ENCODE results near the gene VPS45.
A peak's percentile ranks its signal among the peaks of the same experiment; 100 is the strongest.

Gene VPS45

DNA sequence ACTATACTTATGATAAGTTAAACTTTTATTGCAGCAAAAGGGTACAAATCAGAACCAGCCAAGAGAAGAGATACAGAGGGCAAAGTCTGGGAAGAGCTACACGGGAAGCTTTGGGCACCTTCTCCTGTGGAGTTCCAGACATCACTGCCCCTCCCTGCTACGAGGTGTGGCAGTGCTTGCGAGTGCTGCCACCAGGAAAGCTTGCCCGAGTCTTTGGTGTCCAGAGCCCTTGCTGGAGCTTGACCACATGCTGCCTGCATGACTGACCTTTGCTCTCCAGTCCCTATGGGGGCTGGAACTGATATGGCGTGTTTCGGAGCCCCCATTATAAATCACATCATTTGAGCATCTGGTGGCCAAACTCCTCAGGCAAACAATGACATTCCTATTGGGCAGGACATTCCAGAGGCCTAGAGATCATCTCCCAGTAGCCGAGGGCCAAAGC is 105.6 kb downstream of the VPS45 start:
- Histone ChIP-seq H2BK15ac (ENCODE audit: low read length) (no peak overlapping the region), H3K27me3 (ENCODE audit: control insufficient read depth in 3 of 3, insufficient read depth in 3 of 3, low read depth in 1 of 3, low read length in 3 of 3) (no peaks in the 10 kb centered on the region), H2AFZ (ENCODE audit: low read length) (peak overlapping the region; percentile 31), H3K18ac (ENCODE audit: low read length) (peak overlapping the region; percentile 68), H3K23ac (ENCODE audit: low read depth, low read length, poor library complexity) (no peak overlapping the region), H2BK120ac (ENCODE audit: low read depth, low read length) (no peak overlapping the region), H3K4ac (ENCODE audit: low read length) (no peak overlapping the region), H3K36me3 (replicated peaks in 1 of 2; ENCODE audit: control insufficient read depth in 2 of 2, insufficient read depth in 2 of 2, low read length in 2 of 2) (no peaks in the 10 kb centered on the region), H3K27ac (replicated peaks; ENCODE audit: low read length) (peak overlapping the region; percentile 14), H4K8ac (ENCODE audit: low read depth, low read length) (no peak overlapping the region), H3K4me1 (ENCODE audit: control insufficient read depth in 2 of 2, insufficient read depth in 1 of 2, low read depth in 1 of 2, low read length in 2 of 2) (peaks cover 6 to 11% of the 10 kb centered on the region in 2 donors), H3K9ac (ENCODE audit: low read depth, low read length, poor library complexity) (no peak overlapping the region), H2BK12ac (ENCODE audit: low read length) (no peak overlapping the region), H3K4me2 (ENCODE audit: insufficient read depth, low read length, poor library complexity, severe bottlenecking) (no peak overlapping the region), H2BK5ac (ENCODE audit: low read length) (no peak overlapping the region), H3K79me1 (ENCODE audit: low read depth, low read length) (no peaks in the 10 kb centered on the region), H2AK5ac (ENCODE audit: low read depth, low read length) (no peak overlapping the region), H4K91ac (ENCODE audit: low read depth, low read length, poor library complexity) (no peak overlapping the region), H3K14ac (ENCODE audit: low read length) (no peak overlapping the region), H3K4me3 (ENCODE audit: low read length in 2 of 2) (no peak overlapping the region), H3K9me3 (replicated peaks in 1 of 2; ENCODE audit: control insufficient read depth in 2 of 2, insufficient read depth in 1 of 2, low read depth in 1 of 2, low read length in 2 of 2) (no peaks in the 10 kb centered on the region)
- no CpG with 5 or more reads among the region's 7 CpGs for WGBS, 2 donors (ENCODE audit: extremely low coverage in 2 of 2, insufficient read length in 2 of 2, insufficient replicate concordance in 1 of 2)
- no peak for DNase-seq (ENCODE audit: low spot score)

- no peaks in the 10 kb centered on the region for H3K79me1 ChIP-seq (ENCODE audit: low read depth, low read length)
- no peak for DNase-seq (ENCODE audit: low spot score)
- no peak overlapping the region for H4K91ac ChIP-seq (ENCODE audit: low read depth, low read length, poor library complexity)
- H4K8ac ChIP-seq (ENCODE audit: low read depth, low read length), result no peak overlapping the region
- H3K36me3 ChIP-seq (replicated peaks in 1 of 2; ENCODE audit: control insufficient read depth in 2 of 2, insufficient read depth in 2 of 2, low read length in 2 of 2), result no peaks in the 10 kb centered on the region
- peaks cover 6 to 11% of the 10 kb centered on the region in 2 donors for H3K4me1 ChIP-seq (ENCODE audit: control insufficient read depth in 2 of 2, insufficient read depth in 1 of 2, low read depth in 1 of 2, low read length in 2 of 2)
- no peak overlapping the region for H3K4ac ChIP-seq (ENCODE audit: low read length)
- no peak overlapping the region for H3K14ac ChIP-seq (ENCODE audit: low read length)
- no peak overlapping the region for H3K18ac ChIP-seq (ENCODE audit: low read length)
- H3K9ac ChIP-seq (ENCODE audit: low read depth, low read length, poor library complexity), result no peak overlapping the region
- no peak overlapping the region for H2AFZ ChIP-seq (ENCODE audit: low read length)
- H3K9me3 ChIP-seq (replicated peaks in 1 of 2; ENCODE audit: control insufficient read depth in 2 of 2, insufficient read depth in 1 of 2, low read depth in 1 of 2, low read length in 2 of 2), result peaks cover 0 to 2% of the 10 kb centered on the region in 2 donors
- H3K23ac ChIP-seq (ENCODE audit: low read depth, low read length, poor library complexity), result no peak overlapping the region
- H2BK120ac ChIP-seq (ENCODE audit: low read depth, low read length), result no peak overlapping the region
- no peak overlapping the region for H2BK5ac ChIP-seq (ENCODE audit: low read length)
- H3K27me3 ChIP-seq (ENCODE audit: control insufficient read depth in 3 of 3, insufficient read depth in 3 of 3, low read depth in 1 of 3, low read length in 3 of 3), result no peaks in the 10 kb centered on the region
- H2BK15ac ChIP-seq (ENCODE audit: low read length), result no peak overlapping the region
- no peak overlapping the region for H2BK12ac ChIP-seq (ENCODE audit: low read length)
- H3K27ac ChIP-seq (replicated peaks; ENCODE audit: low read length), result no peak overlapping the region
- H3K4me2 ChIP-seq (ENCODE audit: insufficient read depth, low read length, poor library complexity, severe bottlenecking), result no peak overlapping the region
- H2AK5ac ChIP-seq (ENCODE audit: low read depth, low read length), result no peak overlapping the region
- no CpG with 5 or more reads among the region's 3 CpGs for WGBS, 2 donors (ENCODE audit: extremely low coverage in 2 of 2, insufficient read length in 2 of 2, insufficient replicate concordance in 1 of 2)
- H3K4me3 ChIP-seq (ENCODE audit: low read length in 2 of 2), result no peak overlapping the region
Measured at GRCh38 chr1:150176593-150176992, 109.0 kb downstream of the VPS45 start.

- no peak overlapping the region for H3K4me3 ChIP-seq (ENCODE audit: low read length in 2 of 2)
- H3K23ac ChIP-seq (ENCODE audit: low read depth, low read length, poor library complexity), result no peak overlapping the region
- H3K4ac ChIP-seq (ENCODE audit: low read length), result no peak overlapping the region
- peaks cover under 1 to 8% of the 10 kb centered on the region in 2 donors for H3K4me1 ChIP-seq (ENCODE audit: control insufficient read depth in 2 of 2, insufficient read depth in 1 of 2, low read depth in 1 of 2, low read length in 2 of 2)
- H4K8ac ChIP-seq (ENCODE audit: low read depth, low read length), result no peak overlapping the region
- no peak overlapping the region for H2BK12ac ChIP-seq (ENCODE audit: low read length)
- no peak overlapping the region for H2AFZ ChIP-seq (ENCODE audit: low read length)
- no peak overlapping the region for H3K27ac ChIP-seq (replicated peaks; ENCODE audit: low read length)
- no peak overlapping the region for H2BK15ac ChIP-seq (ENCODE audit: low read length)
- H3K27me3 ChIP-seq (ENCODE audit: control insufficient read depth in 3 of 3, insufficient read depth in 3 of 3, low read depth in 1 of 3, low read length in 3 of 3), result no peaks in the 10 kb centered on the region
- no peak overlapping the region for H3K18ac ChIP-seq (ENCODE audit: low read length)
- H3K36me3 ChIP-seq (replicated peaks in 1 of 2; ENCODE audit: control insufficient read depth in 2 of 2, insufficient read depth in 2 of 2, low read length in 2 of 2), result no peaks in the 10 kb centered on the region
- H4K91ac ChIP-seq (ENCODE audit: low read depth, low read length, poor library complexity), result no peak overlapping the region
- H3K14ac ChIP-seq (ENCODE audit: low read length), result no peak overlapping the region
- no peak for DNase-seq (ENCODE audit: low spot score)
- H3K9me3 ChIP-seq (replicated peaks in 1 of 2; ENCODE audit: control insufficient read depth in 2 of 2, insufficient read depth in 1 of 2, low read depth in 1 of 2, low read length in 2 of 2), result peaks cover 0 to 3% of the 10 kb centered on the region in 2 donors
- no peak overlapping the region for H2BK5ac ChIP-seq (ENCODE audit: low read length)
- H2BK120ac ChIP-seq (ENCODE audit: low read depth, low read length), result no peak overlapping the region
- no peak overlapping the region for H3K9ac ChIP-seq (ENCODE audit: low read depth, low read length, poor library complexity)
- no peak overlapping the region for H2AK5ac ChIP-seq (ENCODE audit: low read depth, low read length)
- H3K4me2 ChIP-seq (ENCODE audit: insufficient read depth, low read length, poor library complexity, severe bottlenecking), result no peak overlapping the region
- H3K79me1 ChIP-seq (ENCODE audit: low read depth, low read length), result no peaks in the 10 kb centered on the region
Measured at GRCh38 chr1:150178548-150178947, 111.0 kb downstream of the VPS45 start.

- DNase-seq (ENCODE audit: low spot score), result no peak
- Histone ChIP-seq H3K27me3 (ENCODE audit: control insufficient read depth in 3 of 3, insufficient read depth in 3 of 3, low read depth in 1 of 3, low read length in 3 of 3) (no peaks in the 10 kb centered on the region), H4K91ac (ENCODE audit: low read depth, low read length, poor library complexity) (no peak overlapping the region), H3K27ac (replicated peaks; ENCODE audit: low read length) (no peak overlapping the region), H3K4ac (ENCODE audit: low read length) (no peak overlapping the region), H3K36me3 (replicated peaks in 1 of 2; ENCODE audit: control insufficient read depth in 2 of 2, insufficient read depth in 2 of 2, low read length in 2 of 2) (no peaks in the 10 kb centered on the region), H2AK5ac (ENCODE audit: low read depth, low read length) (no peak overlapping the region), H2BK12ac (ENCODE audit: low read length) (no peak overlapping the region), H4K8ac (ENCODE audit: low read depth, low read length) (no peak overlapping the region), H3K18ac (ENCODE audit: low read length) (no peak overlapping the region), H2BK120ac (ENCODE audit: low read depth, low read length) (no peak overlapping the region), H3K9me3 (replicated peaks in 1 of 2; ENCODE audit: control insufficient read depth in 2 of 2, insufficient read depth in 1 of 2, low read depth in 1 of 2, low read length in 2 of 2) (peaks cover 0 to 3% of the 10 kb centered on the region in 2 donors), H2BK5ac (ENCODE audit: low read length) (no peak overlapping the region), H3K79me1 (ENCODE audit: low read depth, low read length) (no peaks in the 10 kb centered on the region), H3K14ac (ENCODE audit: low read length) (no peak overlapping the region), H3K9ac (ENCODE audit: low read depth, low read length, poor library complexity) (no peak overlapping the region), H3K4me2 (ENCODE audit: insufficient read depth, low read length, poor library complexity, severe bottlenecking) (no peak overlapping the region), H2AFZ (ENCODE audit: low read length) (no peak overlapping the region), H3K23ac (ENCODE audit: low read depth, low read length, poor library complexity) (no peak overlapping the region), H2BK15ac (ENCODE audit: low read length) (no peak overlapping the region), H3K4me1 (ENCODE audit: control insufficient read depth in 2 of 2, insufficient read depth in 1 of 2, low read depth in 1 of 2, low read length in 2 of 2) (peaks cover 0 to 4% of the 10 kb centered on the region in 2 donors), H3K4me3 (ENCODE audit: low read length in 2 of 2) (no peak overlapping the region)
- no CpG with 5 or more reads among the region's 7 CpGs for WGBS, 2 donors (ENCODE audit: extremely low coverage in 2 of 2, insufficient read length in 2 of 2, insufficient replicate concordance in 1 of 2)
Measured at GRCh38 chr1:150179867-150180266, 112.3 kb downstream of the VPS45 start.
